ENCODE results near the gene E2F1.

Gene E2F1

DNA sequence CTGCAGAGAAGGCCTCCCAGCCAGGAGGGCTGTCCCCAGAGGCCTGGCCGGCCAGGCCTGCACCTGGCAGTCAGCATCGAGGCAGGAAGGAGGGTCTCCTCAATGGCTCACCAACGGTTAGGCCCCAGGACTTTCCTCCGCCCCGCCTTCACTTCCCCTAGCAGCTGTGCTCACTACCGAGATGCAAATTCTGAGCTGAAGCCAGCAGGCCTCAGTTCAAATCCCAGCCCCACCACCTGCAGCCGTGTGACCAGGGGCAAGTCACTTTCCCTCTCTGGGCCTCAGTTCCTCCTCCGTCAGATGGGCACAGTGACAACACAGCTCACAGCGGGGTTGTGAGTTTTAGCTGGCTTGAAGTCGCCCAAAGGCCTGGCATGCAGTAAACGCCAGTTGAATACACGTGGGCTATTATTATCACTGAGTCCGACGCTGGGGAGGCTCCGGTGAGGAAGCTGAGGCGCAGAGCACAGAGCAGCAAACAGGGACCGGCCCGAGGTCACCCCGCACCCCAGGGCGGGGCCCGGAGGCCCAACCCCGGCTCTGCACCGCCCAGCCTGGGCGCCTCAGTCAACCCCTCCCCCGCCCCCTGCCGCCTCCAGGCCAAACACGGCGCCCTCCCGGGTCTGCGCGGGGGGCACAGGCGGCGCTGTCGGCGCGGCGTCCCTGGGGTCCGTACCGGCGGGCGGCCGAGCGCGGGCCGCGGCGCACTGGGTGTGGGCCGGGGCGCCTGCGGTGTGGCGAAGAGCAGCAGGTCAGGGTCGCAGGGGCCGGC is 671 bp downstream of the E2F1 start:
- no peak for DNase-seq

- no peak for DNase-seq
Observed at GRCh38 chr20:33684533-33685327, 1.5 kb downstream of the E2F1 start.

DNA sequence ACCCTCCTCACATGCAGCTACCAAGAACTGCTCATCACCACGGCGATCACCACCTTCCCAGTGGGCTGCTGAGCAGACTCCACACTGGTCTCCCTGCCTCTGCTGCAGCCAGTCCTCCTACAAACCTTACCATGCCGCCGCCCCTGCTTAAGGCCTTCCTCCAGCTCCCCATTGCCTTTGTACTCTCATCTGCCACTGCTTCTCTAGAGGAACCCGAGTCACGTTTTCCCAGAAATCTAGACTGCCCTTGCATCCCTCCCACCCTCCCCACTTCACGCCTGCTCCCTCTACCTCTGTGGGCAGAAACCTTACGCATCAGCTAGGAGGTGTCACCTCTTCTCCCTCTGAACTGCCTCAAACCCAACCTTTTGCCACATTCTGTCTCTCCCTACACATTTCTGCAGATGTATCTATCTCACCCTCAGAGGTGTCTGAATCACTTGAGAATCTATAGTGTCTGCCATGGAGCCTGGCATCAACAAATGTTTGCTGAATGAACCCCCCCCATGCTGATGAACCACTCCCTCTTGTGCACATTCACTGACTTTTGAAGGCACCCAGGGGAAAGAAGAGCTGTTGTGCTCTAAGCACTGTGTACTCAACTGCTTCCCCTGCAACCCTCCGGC is 4.3 kb downstream of the E2F1 start:
- DNase-seq, result no peak

- DNase-seq, result no peak
Observed at GRCh38 chr20:33681288-33681687, 4.9 kb downstream of the E2F1 start.

DNA sequence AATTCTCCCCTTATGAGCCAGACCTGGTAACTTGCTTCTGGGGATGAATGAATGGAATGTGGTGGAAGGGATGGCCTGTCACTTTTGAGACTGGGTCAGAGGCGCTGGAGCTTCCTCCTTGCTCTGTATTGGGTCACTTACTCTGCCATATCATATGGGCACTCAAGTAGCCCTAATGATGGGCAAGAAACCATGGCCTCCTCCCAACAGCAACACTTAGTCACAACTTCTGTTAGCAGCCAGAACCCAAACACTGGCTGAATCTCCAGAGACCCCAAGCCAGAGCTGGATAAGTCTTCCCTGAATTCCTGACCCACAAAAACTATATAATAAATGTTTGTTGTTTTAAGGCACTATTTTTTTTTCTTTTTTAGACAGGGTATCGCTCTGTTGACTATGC is 5.5 kb downstream of the E2F1 start:
- no peak for DNase-seq

GRCh38 chr20:33679758-33680485 is 6.3 kb downstream of the E2F1 start:
- no peak for DNase-seq

DNA sequence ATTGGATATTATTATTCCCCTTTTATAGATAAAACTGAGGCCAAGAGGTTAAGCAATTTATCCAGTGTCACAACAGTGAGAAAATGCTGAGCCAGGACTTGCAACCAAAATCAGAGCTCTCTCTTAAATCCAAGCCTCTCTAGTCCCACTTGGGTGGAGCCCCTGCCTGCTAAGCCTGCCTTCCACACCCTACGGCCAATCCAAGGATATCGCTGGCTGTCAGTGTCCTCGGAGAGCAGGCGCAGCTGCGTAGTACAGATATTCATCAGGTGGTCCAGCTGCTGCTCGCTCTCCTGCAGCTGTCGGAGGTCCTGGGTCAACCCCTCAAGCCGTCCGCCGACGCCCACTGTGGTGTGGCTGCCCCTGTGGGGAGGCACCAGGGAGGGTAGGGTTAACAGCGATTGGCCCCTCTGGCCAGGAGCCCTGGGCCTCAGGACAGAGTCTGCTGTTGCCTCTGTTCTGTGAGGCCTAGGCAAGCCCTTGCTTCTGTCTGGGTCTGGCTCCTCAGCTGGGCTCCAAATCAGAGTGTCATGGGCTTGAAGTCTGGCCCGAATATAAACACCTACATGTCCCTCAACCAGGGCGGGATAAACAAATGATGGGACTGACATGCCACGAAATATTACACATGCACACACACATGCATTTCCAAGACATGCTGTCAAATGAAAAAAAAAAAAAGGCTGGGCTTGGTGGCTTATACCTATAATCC is 8.0 kb downstream of the E2F1 start:
- no peak for DNase-seq

GRCh38 chr20:33676652-33677645 is 9.2 kb downstream of the E2F1 start:
- DNase-seq, result no peak

- DNase-seq, result no peak
Observed at GRCh38 chr20:33676121-33676520, 10.1 kb downstream of the E2F1 start.

- DNase-seq, result no peak
Observed at GRCh38 chr20:33675136-33675959, 10.8 kb downstream of the E2F1 start.

DNA sequence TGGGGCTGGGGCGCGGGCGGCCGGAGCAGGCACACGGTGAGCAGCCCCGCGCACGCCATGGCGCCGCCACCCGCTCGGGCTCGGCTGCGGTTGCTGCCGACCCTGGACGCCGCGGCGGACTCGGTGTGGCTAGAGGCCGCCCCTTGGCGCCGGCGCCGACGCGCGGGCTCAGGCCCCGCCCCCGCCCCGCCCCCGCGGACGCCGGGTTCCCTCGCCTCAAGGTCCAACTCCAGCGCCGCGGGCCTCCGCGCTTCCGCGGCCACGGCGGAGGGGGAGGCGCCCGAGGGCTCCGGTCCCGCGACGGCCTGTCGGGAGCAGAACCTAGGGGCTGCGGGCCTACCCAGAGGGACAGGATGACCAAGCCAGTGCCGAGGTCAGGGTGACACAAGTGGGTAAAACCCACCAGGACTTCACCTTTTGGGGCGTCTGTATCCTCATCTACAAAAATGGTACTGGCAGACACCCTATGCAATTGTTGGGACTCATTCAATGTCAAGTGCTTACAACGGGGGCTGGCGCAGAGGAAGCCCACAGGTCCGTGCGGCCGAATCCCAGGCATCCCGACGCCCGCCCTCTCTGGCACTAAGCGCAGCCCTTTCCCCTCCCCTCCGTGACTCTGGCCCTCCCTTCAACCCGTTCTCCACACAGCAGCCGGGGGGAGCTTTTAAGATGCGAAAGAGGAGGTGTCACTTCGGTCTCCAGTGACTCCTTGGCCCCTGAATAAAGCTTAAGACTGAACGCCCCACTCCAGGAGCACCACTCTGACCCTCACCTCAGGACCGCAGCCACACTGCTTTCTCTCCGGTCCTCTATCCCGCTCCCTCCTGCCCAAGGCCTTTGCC is 11.7 kb downstream of the E2F1 start, which contains the start of gene NECAB3:
Gene NECAB3, minus strand, starts transcription at position 135 of the 842 bp plus-strand sequence. Its CDS starts 76 bp downstream, at position 59.
- DNase-seq, result peak; percentile 41

DNA sequence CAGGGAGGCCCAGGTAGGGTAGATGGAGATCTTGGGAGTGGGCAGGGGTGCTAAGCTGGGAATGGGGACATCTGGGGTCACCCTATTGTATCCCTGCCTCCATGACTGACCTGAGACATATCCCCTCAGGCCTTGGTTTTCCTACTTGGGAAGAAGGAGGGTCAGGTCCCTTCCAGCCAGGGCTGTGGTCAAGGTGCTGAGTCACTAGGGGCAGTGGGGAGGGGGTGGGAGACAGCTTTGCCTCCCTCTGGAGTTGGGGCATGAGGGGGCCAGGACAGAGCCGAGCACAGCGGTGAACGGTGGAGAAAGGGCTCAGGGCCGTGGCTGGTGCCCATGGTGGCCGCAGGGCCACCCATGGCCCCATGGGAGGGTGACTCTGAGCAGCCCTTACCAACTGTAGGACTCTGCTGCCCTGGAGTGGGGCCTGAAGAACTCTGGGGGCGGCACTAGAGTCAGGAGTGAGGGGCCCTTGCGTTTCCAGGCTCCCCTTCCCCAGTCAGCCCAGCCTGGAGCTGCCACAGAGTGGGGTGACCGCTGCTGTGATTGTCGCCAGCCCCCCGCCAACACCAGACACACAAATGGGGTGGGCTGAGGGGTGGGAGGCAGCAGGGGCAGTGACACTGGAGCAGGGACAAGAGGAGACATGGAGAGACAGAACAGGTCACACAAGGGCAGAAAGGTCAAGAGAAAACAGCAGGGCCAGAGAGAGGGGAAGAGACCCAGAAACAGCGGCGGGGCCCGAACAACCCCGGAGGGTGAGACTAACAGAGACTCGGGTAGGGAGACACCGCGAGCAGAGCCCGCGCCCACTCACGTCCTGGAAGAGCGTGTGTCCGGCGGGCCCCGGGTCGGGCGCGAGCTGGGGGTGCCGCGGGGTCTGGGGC is 12.5 kb downstream of the E2F1 start:
- DNase-seq, result no peak

DNA sequence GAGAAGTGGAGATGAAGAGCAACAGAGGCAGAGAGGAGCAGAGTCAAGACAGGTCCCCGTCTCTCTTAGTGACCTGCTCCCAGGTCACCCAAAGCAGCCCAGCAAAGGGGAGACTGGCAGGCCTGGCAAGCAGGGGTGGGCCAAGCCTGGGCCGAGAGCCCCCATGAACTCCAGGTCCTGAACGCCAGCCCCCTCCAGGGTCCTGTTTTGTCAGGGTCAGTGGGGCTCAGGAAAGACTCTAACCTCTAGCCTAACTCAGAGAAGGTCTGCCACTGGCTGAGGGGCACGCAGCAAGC is 13.1 kb downstream of the E2F1 start:
- DNase-seq, result no peak

GRCh38 chr20:33672426-33673113 is 13.6 kb downstream of the E2F1 start:
- no peak for DNase-seq

DNA sequence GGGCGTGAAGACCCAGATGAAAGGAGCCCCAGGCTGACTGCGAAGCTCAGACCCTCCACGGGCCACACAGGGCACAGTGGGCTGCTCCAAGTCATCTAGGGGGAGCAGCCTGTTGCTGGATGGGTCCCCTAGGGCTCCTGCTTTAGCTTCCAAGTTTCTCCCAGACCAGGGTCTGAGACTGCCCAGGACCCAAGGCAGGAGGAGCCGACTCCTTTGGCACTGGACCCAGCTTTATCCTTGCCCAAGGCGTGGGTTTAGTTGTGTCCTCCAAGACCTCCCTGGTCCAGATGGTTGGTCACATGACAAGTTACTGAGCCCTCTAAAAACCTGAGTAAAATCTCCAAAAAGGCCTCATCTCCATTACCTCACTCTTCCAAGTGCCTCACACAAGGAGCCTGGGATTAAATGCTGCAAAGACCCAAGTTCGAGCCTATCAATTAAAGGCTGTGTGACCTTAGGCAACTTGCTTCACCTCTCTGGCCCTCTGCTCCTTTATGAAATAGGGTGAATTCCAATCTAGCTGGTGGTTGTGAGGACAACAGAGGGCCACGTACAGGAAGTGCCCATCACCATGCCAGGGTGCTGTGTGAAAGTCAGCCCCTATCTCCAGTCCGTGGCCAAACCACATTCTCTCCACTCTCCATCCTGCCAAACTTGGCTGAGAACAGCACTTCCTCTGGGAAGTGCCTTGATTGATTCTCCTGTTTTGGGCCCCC is 14.5 kb downstream of the E2F1 start:
- no peak for DNase-seq

DNA sequence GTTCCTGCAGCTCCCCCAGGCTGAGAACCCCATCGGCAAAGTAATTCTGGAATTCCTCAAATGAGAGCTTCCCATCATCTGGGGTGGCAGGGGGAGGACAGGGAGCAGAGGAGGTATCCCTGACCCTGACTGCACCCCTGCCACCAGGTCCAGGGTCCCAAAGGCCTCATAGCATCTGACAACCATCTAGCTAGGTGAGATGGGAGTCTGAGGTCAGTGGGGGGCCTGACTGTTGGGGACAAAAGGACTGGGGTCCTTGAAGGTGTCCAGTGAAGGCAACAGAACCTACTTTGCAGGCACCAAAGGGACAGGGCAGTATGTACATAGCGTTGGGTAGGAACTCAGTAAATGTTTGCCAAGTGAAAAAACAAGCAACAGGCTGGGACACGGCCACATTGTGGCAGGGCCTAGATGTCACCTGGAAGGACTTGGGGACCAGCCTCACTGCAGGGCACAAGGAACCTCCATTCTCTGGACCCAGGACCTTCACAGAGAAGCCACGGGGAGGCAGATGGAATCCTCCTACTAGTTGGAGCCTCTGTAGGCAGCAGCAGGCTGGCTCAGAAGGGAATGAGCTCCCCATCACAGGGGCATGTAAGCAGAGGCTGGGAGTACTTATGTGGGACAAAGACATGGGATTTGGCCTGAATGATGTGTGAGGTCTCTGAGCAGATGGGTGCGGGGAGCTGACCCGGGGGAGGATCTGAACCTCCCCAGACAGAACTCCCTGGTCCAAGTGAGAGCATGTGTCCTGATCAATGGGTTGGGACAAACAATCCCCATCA is 15.3 kb downstream of the E2F1 start:
- DNase-seq, result no peak
